SU-DHL-6 (cell line): ENCODE measurements around the gene RPP40.

Experiments used
- H2AFZ ChIP-seq: fragments of 200-600 bp; sonication (generic); 2 replicates; pipeline ENCODE4 v1.6.1; 2014; ENCODE audit warnings: low read depth, mild to moderate bottlenecking, moderate library complexity, mixed read lengths, antibody characterized with exemption, low read length; ENCODE audit not compliant: severe bottlenecking
- H3F3A ChIP-seq: fragments of 200-600 bp; shearing (Covaris generic); 2 replicates; pipeline ENCODE4 v1.6.0; 2016; ENCODE audit warnings: antibody characterized with exemption, mild to moderate bottlenecking; ENCODE audit not compliant: insufficient read depth
- H3K27ac ChIP-seq: fragments of 200-600 bp; sonication (generic); 2 replicates; pipeline ENCODE4 v1.5.1; 2016; ENCODE audit warnings: low read depth, mild to moderate bottlenecking, low read length, moderate library complexity, mixed read lengths
- H3K27me3 ChIP-seq: fragments of 200-600 bp; sonication (generic), shearing (Covaris generic); 2 replicates; pipeline ENCODE4 v1.6.0; 2014; ENCODE audit warnings: mild to moderate bottlenecking, low read length
- H3K36me3 ChIP-seq: fragments of 200-600 bp; sonication (generic); 2 replicates; pipeline ENCODE4 v1.6.1; 2014; ENCODE audit warnings: mild to moderate bottlenecking, low read length, mixed read lengths
- H3K4me2 ChIP-seq: fragments of 300-600, 200-600 bp; shearing (Covaris generic), sonication (generic); 2 replicates; pipeline ENCODE4 v1.6.0; 2014; ENCODE audit warnings: low read length, low read depth, mild to moderate bottlenecking; ENCODE audit not compliant: poor library complexity, severe bottlenecking
- H3K4me3 ChIP-seq: fragments of 200-600 bp; sonication (generic); 2 replicates; pipeline ENCODE4 v1.5.1; 2014; ENCODE audit warnings: antibody characterized with exemption, low read length, mild to moderate bottlenecking, mixed read lengths; ENCODE audit not compliant: insufficient read depth, poor library complexity, severe bottlenecking
- H3K79me2 ChIP-seq: fragments of 200-600 bp; sonication (generic); 2 replicates; pipeline ENCODE4 v1.6.1; 2014; ENCODE audit warnings: mild to moderate bottlenecking, low read length, moderate library complexity; ENCODE audit not compliant: insufficient read depth
- H3K9ac ChIP-seq: fragments of 200-600 bp; sonication (generic); 2 replicates; pipeline ENCODE4 v1.7.0; 2014; ENCODE audit warnings: mild to moderate bottlenecking, low read length
- H3K9me2 ChIP-seq: fragments of 200-600 bp; sonication (generic); replicated peaks from 2 replicates; pipeline ENCODE4 v1.6.1; 2014; ENCODE audit warnings: low read length; ENCODE audit not compliant: insufficient read depth
- H3K9me3 ChIP-seq: fragments of 200-600 bp; sonication (generic); 2 replicates; pipeline ENCODE4 v1.6.1; 2014; ENCODE audit warnings: low read length, mixed read lengths; ENCODE audit not compliant: insufficient read depth
- H4K20me1 ChIP-seq: fragments of 200-600 bp; sonication (generic); 2 replicates; pipeline ENCODE4 v1.6.1; 2014; ENCODE audit warnings: low read depth, mild to moderate bottlenecking, antibody characterized with exemption, low read length, moderate library complexity, mixed read lengths
- EZH2phosphoT487 ChIP-seq: fragments of 200-600 bp; sonication (generic), shearing (Covaris generic); conservative IDR thresholded peaks from 2 replicates; pipeline ENCODE4 v1.6.1; 2018; ENCODE audit warnings: mild to moderate bottlenecking, antibody characterized with exemption, low read length, moderate library complexity, mixed read lengths
- TF ChIP-seq, protein P1 (sequence below): fragments of 200-600 bp; sonication (generic); IDR thresholded peaks from one replicate; pipeline ENCODE4 v1.5.1; 2017; ENCODE audit warnings: antibody characterized with exemption, mild to moderate bottlenecking, low read length, moderate library complexity; ENCODE audit not compliant: insufficient read depth, poor library complexity, severe bottlenecking

The RPP40 gene

DNA sequence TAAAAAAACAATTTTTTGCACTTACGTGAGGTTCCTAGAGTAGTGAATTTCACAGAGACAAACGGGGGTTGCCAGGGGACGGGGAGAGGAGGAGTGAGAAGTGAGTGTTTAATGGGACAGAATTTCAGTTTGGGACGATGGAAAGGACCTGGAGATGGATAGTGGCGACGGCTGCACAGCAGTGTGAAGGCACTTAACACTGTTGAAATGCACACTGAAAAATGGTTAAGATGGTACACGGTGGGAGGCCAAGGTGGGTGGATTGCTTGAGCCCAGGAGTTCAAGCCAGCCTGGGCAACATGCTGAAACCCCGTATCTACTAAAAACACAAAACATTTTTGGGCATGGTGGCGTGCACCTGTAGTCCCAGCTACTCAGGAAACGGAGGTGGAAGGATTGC is 31.4 kb downstream of the RPP40 start:
- Histone ChIP-seq H4K20me1 (no peaks in the 10 kb centered on the region), H3F3A (no peaks in the 10 kb centered on the region), H3K4me2 (no peak overlapping the region), H3K4me3 (no peak overlapping the region), H3K27ac (no peak overlapping the region), H3K36me3 (no peaks in the 10 kb centered on the region), H2AFZ (no peak overlapping the region), H3K9me3 (no peaks in the 10 kb centered on the region), H3K79me2 (no peaks in the 10 kb centered on the region), H3K9me2 (no peaks in the 10 kb centered on the region), H3K27me3 (no peaks in the 10 kb centered on the region), H3K9ac (no peak overlapping the region)
- TF ChIP-seq EZH2phosphoT487: no peak
- TF ChIP-seq, protein P1, sequence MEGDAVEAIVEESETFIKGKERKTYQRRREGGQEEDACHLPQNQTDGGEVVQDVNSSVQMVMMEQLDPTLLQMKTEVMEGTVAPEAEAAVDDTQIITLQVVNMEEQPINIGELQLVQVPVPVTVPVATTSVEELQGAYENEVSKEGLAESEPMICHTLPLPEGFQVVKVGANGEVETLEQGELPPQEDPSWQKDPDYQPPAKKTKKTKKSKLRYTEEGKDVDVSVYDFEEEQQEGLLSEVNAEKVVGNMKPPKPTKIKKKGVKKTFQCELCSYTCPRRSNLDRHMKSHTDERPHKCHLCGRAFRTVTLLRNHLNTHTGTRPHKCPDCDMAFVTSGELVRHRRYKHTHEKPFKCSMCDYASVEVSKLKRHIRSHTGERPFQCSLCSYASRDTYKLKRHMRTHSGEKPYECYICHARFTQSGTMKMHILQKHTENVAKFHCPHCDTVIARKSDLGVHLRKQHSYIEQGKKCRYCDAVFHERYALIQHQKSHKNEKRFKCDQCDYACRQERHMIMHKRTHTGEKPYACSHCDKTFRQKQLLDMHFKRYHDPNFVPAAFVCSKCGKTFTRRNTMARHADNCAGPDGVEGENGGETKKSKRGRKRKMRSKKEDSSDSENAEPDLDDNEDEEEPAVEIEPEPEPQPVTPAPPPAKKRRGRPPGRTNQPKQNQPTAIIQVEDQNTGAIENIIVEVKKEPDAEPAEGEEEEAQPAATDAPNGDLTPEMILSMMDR: no peak

DNA sequence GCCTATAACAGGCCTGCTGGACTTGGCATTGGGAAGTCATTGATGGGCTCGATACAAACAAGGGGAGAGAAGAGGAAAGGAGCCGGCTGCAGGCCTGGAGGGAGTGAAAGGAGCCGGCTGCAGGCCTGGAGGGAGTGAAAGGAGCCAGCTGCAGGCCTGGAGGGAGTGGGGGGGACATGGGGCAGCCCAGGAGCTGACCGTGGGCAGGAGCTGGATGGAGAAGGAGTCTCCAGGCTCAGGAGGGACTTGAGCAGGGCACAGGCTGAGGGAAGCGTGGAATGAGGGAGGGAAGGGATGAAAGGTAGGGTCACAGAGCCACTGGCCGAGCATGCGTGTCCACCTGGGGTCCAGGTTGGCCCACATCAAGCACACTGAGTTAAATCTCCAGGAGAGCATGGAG is 32.0 kb downstream of the RPP40 start:
- Histone ChIP-seq H3K79me2 (no peaks in the 10 kb centered on the region), H3K4me2 (no peak overlapping the region), H2AFZ (no peak overlapping the region), H3K9me2 (no peaks in the 10 kb centered on the region), H3F3A (no peaks in the 10 kb centered on the region), H3K9ac (no peak overlapping the region), H3K4me3 (no peak overlapping the region), H3K27me3 (no peaks in the 10 kb centered on the region), H3K27ac (no peak overlapping the region), H3K36me3 (no peaks in the 10 kb centered on the region), H4K20me1 (no peaks in the 10 kb centered on the region), H3K9me3 (no peaks in the 10 kb centered on the region)
- TF ChIP-seq, protein P1: no peak
- no peak for TF ChIP-seq EZH2phosphoT487

DNA sequence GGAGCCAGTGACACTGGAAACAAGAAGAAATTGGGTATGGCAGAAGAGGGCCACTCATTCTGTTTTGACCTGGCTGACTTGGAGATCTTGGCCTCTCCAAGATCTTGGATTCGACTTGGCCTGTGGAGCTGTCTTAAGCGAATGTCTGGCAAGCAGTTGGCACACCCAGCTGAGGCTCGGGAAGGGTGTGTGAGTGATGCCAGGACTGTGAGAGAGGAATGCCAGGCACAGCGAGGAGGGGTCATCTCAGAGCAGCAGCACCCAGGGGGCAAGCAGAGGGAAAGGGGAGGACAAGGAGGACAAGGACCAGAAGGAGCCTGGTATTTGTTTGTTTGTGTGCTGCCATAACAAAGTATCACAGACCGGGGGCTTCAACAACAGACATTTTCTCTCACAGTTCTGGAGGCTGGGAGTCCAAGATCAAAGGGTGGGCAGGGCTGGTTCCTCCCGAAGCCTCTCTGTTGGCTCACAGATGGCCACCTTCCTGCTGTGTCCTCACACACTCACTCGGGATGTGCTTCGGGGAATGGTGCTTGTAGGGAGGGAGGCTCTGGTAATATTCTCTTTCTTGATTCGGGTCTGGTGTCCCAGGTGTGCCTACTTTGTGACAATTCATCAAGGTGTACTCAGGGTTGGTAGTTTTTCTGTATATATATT is 33.0 kb downstream of the RPP40 start:
- Histone ChIP-seq H3K4me2 (no peak overlapping the region), H3K27ac (no peak overlapping the region), H3K9me3 (no peaks in the 10 kb centered on the region), H3K36me3 (no peaks in the 10 kb centered on the region), H3K9me2 (no peaks in the 10 kb centered on the region), H3K79me2 (no peaks in the 10 kb centered on the region), H3K4me3 (no peak overlapping the region), H3F3A (no peaks in the 10 kb centered on the region), H3K27me3 (no peaks in the 10 kb centered on the region), H4K20me1 (no peaks in the 10 kb centered on the region), H3K9ac (no peak overlapping the region), H2AFZ (no peak overlapping the region)
- TF ChIP-seq, protein P1: no peak
- no peak for TF ChIP-seq EZH2phosphoT487
